ENCODE measurements around the gene FAM240A. TPM values are rescaled to one million over a fixed set of nuclear protein-coding genes. Genes with fewer than 3 reads are reported as not detected.

The FAM240A gene
- total RNA-seq, 2 experiments from 2014 or later = not detected

GRCh38 chr3:46594723-46595122 lies 17.6 kb upstream of the FAM240A start:
- no peak overlapping the region for H3K4me3 Mint-ChIP-seq
- no peak for DNase-seq
- H3K36me3 Mint-ChIP-seq = no peaks in the 10 kb centered on the region
- CTCF ChIA-PET = interaction anchor here (1.4 kb wide), 1 partner anchor 106 kb away, joined by 7 read pairs; no protein-coding TSS in a partner anchor
- H3K27me3 Mint-ChIP-seq = peaks cover 3% of the 10 kb centered on the region
- POLR2A ChIA-PET = no interaction called here
- no peaks in the 10 kb centered on the region for H3K4me1 Mint-ChIP-seq (ENCODE audit: low read depth)
- H3K27ac Mint-ChIP-seq = no peak overlapping the region
- H3K9me3 Mint-ChIP-seq = no peaks in the 10 kb centered on the region
- intact Hi-C loops (cut with micrococcal nuclease) = no loop called here

- no peaks in the 10 kb centered on the region for H3K9me3 Mint-ChIP-seq
- ChIA-PET CTCF (no interaction called here), POLR2A (no interaction called here)
- H3K4me1 Mint-ChIP-seq (ENCODE audit: low read depth) = no peaks in the 10 kb centered on the region
- no peak for DNase-seq
- H3K36me3 Mint-ChIP-seq = no peaks in the 10 kb centered on the region
- intact Hi-C loops (cut with micrococcal nuclease) = no loop called here
- H3K27me3 Mint-ChIP-seq = peaks cover 3% of the 10 kb centered on the region
- no peak overlapping the region for H3K4me3 Mint-ChIP-seq
- no peak overlapping the region for H3K27ac Mint-ChIP-seq
Observed at GRCh38 chr3:46595819-46596314, 16.5 kb upstream of the FAM240A start.

DNA sequence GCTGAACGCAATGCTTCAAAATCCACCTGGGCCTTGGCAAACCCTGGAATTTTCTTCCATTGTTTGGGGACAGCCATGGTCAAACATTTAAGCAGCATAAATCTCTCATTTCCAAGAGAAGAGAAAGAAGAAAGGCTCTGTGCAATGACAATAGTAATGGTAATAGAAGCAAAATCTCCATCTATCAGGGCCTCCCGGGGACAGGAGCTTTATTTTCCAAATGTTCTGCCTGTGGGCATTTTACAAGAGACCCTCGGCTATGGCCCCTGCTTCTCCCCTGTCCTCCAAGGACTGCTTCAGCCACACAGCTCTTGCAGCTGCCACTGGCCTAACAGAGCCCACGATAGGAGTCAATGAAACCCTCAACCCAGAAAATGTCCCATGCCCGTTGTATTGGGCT lies 12.7 kb upstream of the FAM240A start:
- H3K4me1 Mint-ChIP-seq (ENCODE audit: low read depth) = no peaks in the 10 kb centered on the region
- CTCF ChIA-PET = no interaction called here
- DNase-seq = no peak
- H3K9me3 Mint-ChIP-seq = no peaks in the 10 kb centered on the region
- intact Hi-C loops (cut with micrococcal nuclease) = no loop called here
- no peak overlapping the region for H3K27ac Mint-ChIP-seq
- POLR2A ChIA-PET = no interaction called here
- no peaks in the 10 kb centered on the region for H3K36me3 Mint-ChIP-seq
- no peak overlapping the region for H3K4me3 Mint-ChIP-seq
- H3K27me3 Mint-ChIP-seq = peaks cover 3% of the 10 kb centered on the region

DNA sequence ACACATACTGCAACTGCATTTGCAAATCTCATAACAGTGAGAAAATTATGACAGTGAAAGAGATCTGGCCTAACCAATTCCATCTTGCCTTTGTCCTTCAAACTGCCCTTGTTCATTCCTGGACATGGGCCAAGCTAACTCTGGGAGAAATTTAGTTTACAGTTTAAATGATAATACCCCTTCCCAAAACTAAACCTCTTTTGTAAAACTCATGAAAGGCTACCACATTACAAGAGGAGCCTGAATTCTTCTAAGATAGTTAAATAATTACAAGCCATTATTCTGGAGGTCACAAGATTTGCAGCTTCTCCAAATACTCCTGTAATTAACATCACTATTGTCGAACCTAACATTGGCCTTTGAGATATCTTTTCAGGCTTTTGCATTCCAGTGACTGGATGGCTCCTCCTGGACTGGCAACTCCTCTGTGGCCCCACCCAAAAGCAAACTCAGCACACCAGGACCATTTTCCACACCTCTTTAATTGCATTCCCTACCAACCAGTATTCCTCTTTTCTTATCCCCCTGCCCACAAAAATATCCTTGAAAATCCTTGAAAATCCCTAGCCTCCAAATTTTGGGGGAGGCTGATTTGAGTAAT lies 8.8 kb upstream of the FAM240A start:
- intact Hi-C loops (cut with micrococcal nuclease) = no loop called here
- Mint-ChIP-seq H3K9me3 (no peaks in the 10 kb centered on the region), H3K27me3 (no peaks in the 10 kb centered on the region), H3K27ac (no peak overlapping the region), H3K4me3 (no peak overlapping the region), H3K36me3 (no peaks in the 10 kb centered on the region), H3K4me1 (ENCODE audit: low read depth) (no peaks in the 10 kb centered on the region)
- POLR2A ChIA-PET = no interaction called here
- CTCF ChIA-PET = interaction anchor here (1.9 to 2.1 kb wide), 2 partner anchors 26 to 115 kb away, joined by 7 read pairs; no protein-coding TSS in a partner anchor
- no peak for DNase-seq

- Mint-ChIP-seq H3K9me3 (no peaks in the 10 kb centered on the region), H3K36me3 (no peaks in the 10 kb centered on the region), H3K4me1 (ENCODE audit: low read depth) (no peaks in the 10 kb centered on the region), H3K27ac (no peak overlapping the region), H3K4me3 (no peak overlapping the region), H3K27me3 (no peaks in the 10 kb centered on the region)
- no peak for DNase-seq
- intact Hi-C loops (cut with micrococcal nuclease) = no loop called here
- ChIA-PET CTCF (interaction anchor here (1.9 to 2.1 kb wide), 2 partner anchors 26 to 116 kb away, joined by 7 read pairs; no protein-coding TSS in a partner anchor), POLR2A (no interaction called here)
Observed at GRCh38 chr3:46604127-46604526, 8.2 kb upstream of the FAM240A start.

DNA sequence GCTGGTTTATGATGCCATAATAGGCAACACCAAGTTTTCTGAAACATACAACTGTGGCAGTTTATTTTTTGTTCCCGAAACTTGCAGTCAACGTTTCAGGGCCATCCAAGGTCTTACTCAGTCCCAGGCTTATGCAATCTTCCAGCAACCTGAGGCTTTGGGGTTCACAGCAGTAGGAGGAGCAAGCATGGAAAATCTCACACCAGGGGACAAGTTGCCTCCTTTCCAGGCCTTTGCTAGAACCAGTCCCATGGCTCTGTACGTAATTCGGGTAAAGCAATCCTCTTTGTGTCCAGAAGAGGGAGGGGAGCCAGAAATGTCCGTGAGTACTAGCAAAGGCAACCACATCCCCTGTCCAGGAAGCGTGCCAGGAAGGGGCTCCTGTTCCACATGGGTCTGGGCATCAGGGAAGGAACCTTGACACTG lies 4.7 kb upstream of the FAM240A start:
- Mint-ChIP-seq H3K27me3 (peaks cover 4% of the 10 kb centered on the region), H3K27ac (no peak overlapping the region), H3K9me3 (no peaks in the 10 kb centered on the region), H3K36me3 (no peaks in the 10 kb centered on the region), H3K4me1 (ENCODE audit: low read depth) (no peaks in the 10 kb centered on the region), H3K4me3 (no peak overlapping the region)
- no peak for DNase-seq
- ChIA-PET POLR2A (no interaction called here), CTCF (interaction anchor here (1.3 to 1.7 kb wide), 2 partner anchors 22 to 119 kb away, joined by 5 to 7 read pairs; no protein-coding TSS in a partner anchor)
- intact Hi-C loops (cut with micrococcal nuclease) = no loop called here

DNA sequence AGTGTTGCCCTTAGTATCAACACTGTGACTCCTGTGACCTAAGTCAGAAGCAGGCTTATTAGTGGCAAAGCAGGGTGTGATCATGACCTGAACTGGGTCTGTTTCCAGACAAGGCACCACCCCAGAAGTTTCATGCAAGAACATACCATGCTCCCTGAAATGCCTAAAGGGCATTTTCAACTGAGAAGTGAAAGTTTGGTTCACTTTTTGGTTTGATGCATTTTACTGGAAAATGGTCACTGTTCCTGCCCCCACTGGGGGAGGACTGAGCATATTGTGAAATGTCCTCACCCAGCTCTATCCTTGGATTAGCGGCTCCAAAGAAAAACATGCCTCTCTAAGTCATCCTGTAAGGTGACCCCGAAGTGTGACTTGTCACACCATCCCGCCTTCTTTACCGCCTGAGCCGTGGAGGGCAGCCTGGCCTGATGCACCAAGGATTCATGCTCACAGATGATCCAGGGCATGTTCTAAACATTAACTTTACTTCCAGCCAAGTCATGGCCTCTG lies 3.1 kb upstream of the FAM240A start:
- no peak overlapping the region for H3K4me3 Mint-ChIP-seq
- no peak overlapping the region for H3K27ac Mint-ChIP-seq
- H3K4me1 Mint-ChIP-seq (ENCODE audit: low read depth) = no peaks in the 10 kb centered on the region
- DNase-seq = no peak
- H3K36me3 Mint-ChIP-seq = no peaks in the 10 kb centered on the region
- intact Hi-C loops (cut with micrococcal nuclease) = no loop called here
- no peaks in the 10 kb centered on the region for H3K9me3 Mint-ChIP-seq
- peaks cover 4% of the 10 kb centered on the region for H3K27me3 Mint-ChIP-seq
- POLR2A ChIA-PET = no interaction called here
- CTCF ChIA-PET = interaction anchor here (1.7 kb wide), 1 partner anchor 121 kb away, joined by 7 read pairs; no protein-coding TSS in a partner anchor

DNA sequence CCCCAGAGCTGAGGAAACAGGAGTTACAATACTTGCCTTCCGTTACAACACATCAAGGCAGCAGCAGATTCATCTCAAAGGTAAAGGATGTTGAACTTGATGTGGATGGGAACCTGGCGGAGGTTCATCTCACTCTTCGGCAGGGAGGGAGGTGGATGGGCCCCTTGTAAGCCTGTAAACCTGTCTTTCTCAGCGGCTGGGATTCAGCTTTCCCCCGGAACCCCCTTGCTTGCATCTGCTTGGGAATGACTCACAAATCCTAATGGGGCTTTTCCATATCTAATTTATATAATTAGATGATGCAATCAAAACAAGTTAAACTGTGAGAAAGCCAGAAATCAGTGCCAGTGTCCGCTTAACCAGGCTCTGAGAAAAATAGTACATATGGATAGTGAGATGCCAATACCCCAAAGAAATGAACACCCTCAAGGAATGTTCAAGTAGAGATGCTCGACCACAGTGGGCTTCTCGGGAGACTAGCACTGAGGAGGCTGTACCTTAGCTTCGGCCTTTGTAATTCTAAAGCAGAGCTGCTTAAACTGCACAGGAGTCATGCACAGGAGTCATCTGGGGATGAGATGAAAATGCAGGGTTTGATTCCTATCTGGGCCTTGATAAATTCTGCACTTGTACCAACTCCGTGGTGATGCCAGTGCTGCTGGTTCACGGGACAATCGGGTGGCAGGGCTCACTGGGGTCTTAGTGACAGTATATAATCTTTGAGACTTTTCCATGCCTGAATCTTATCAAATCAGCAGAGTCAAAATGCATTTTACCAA lies 2.2 kb upstream of the FAM240A start:
- Mint-ChIP-seq H3K4me1 (ENCODE audit: low read depth) (no peaks in the 10 kb centered on the region), H3K36me3 (no peaks in the 10 kb centered on the region), H3K9me3 (no peaks in the 10 kb centered on the region), H3K4me3 (no peak overlapping the region), H3K27me3 (peaks cover 7% of the 10 kb centered on the region), H3K27ac (no peak overlapping the region)
- ChIA-PET POLR2A (no interaction called here), CTCF (interaction anchor here (0.9 to 1.6 kb wide), 2 partner anchors 20 to 122 kb away, joined by 4 read pairs; no protein-coding TSS in a partner anchor)
- DNase-seq = no peak
- intact Hi-C loops (cut with micrococcal nuclease) = no loop called here

DNA sequence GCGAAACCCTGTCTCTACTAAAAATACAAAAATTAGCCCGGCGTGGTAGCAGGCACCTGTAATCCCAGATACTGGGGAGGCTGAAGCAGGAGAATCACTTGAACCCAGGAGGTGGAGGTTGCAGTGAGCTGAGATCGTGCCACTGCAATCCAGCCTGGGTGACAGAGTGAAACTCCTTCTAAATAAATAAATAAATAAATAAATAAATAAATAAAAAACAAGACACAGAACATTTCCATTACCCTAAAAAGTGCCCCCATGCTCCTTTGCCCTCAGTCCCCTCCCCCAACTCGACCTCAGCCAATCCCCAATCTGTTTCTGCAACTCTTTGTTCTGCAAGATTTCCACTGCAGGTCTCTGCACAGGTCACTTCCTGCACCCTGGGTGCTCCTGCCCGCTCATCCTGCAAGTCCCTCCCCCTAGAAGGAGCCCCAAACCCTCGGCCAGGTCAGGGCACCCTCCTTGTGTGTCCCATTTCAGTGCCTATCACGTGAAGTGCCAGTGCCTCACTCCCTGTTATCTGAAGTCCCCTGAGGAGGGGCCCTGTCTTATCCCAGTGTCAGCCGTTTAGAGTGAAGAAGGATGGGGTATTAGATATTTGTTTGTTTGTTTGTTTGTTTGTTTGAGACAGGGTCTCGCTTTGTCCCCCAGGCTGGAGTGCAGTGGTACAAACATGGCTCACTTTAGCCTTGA lies 1.1 kb downstream of the FAM240A start:
- Mint-ChIP-seq H3K4me1 (ENCODE audit: low read depth) (no peaks in the 10 kb centered on the region), H3K4me3 (no peak overlapping the region), H3K9me3 (no peaks in the 10 kb centered on the region), H3K27ac (no peak overlapping the region), H3K27me3 (peaks cover 10% of the 10 kb centered on the region), H3K36me3 (no peaks in the 10 kb centered on the region)
- DNase-seq = no peak
- ChIA-PET POLR2A (no interaction called here), CTCF (interaction anchor here (0.7 to 3.7 kb wide), 3 partner anchors 14 to 124 kb away, joined by 3 to 10 read pairs (median 4); no protein-coding TSS in a partner anchor)
- intact Hi-C loops (cut with micrococcal nuclease) = no loop called here

DNA sequence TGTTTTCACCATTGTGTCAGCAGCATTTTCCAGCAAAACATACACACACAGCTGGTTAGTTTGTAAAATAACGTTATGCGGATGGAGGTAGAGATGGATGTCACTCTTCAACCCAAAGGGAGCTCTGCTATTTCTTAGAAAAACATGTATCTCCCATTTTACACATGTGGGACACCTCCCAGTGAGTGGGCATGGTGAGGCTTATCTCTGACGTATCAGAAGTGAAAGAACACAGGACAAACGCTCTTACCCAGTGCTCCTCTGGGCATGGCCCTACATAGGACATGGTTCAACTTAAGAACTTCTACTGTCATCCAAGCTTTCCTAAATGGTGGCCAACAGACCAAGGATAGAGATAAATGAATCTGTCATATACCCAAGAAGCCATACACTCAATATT lies 2.1 kb downstream of the FAM240A start:
- intact Hi-C loops (cut with micrococcal nuclease) = no loop called here
- no peaks in the 10 kb centered on the region for H3K36me3 Mint-ChIP-seq
- peaks cover 13% of the 10 kb centered on the region for H3K27me3 Mint-ChIP-seq
- ChIA-PET POLR2A (no interaction called here), CTCF (interaction anchor here (0.7 to 3.7 kb wide), 4 partner anchors 13 to 126 kb away, joined by 3 to 10 read pairs (median 4); no protein-coding TSS in a partner anchor)
- no peak for DNase-seq
- H3K4me1 Mint-ChIP-seq (ENCODE audit: low read depth) = no peaks in the 10 kb centered on the region
- H3K4me3 Mint-ChIP-seq = no peak overlapping the region
- H3K27ac Mint-ChIP-seq = no peak overlapping the region
- no peaks in the 10 kb centered on the region for H3K9me3 Mint-ChIP-seq

GRCh38 chr3:46615050-46615775 lies 2.9 kb downstream of the FAM240A start:
- Mint-ChIP-seq H3K9me3 (no peaks in the 10 kb centered on the region), H3K4me1 (ENCODE audit: low read depth) (no peaks in the 10 kb centered on the region), H3K4me3 (no peak overlapping the region), H3K27ac (no peak overlapping the region), H3K36me3 (no peaks in the 10 kb centered on the region), H3K27me3 (peaks cover 16% of the 10 kb centered on the region)
- no peak for DNase-seq
- CTCF ChIA-PET = interaction anchor here (1.4 to 3.7 kb wide), 2 partner anchors 15 to 127 kb away, joined by 4 to 10 read pairs; no protein-coding TSS in a partner anchor
- intact Hi-C loops (cut with micrococcal nuclease) = no loop called here
- POLR2A ChIA-PET = no interaction called here
